ENCODE data around the gene PTDSS2.

- TF ChIP-seq CTCF (IDR thresholded peaks at IDR 0.05) (no peak), EP300 (IDR thresholded peaks at IDR 0.05) (no peak), POLR2A (IDR thresholded peaks at IDR 0.05) (no peak)
Observed at GRCh38 chr11:474914-475506, 24.9 kb downstream of the PTDSS2 start.

All from suprapubic skin (tissue), 3 donors.